Stimulated activated effector memory CD8-positive, alpha-beta T cell treated with anti-CD3 and anti-CD28 coated beads, Interleukin-12 subunit alpha, Interleukin-12 subunit beta, amount 100 ng/mL, for 72 hours (primary cell): ENCODE results near the gene CBFA2T3.

Experiments
- ATAC-seq: fragments of 150-1000 bp; cut with Tn5 transposase; 2 replicates; pipeline ENCODE4 v1.10.0; 2021
- DNase-seq, 2 donors: peaks; one replicate each; pipeline ENCODE4 v3.0.0; 2021 to 2022; ENCODE audit warnings: low spot score in 2 of 2
- H3K27ac Mint-ChIP-seq: one replicate; pipeline ENCODE4 v1.8.0; 2022; ENCODE audit warnings: mild to moderate bottlenecking, mixed read lengths
- H3K36me3 Mint-ChIP-seq: one replicate; pipeline ENCODE4 v1.8.0; 2022; ENCODE audit warnings: mild to moderate bottlenecking, mixed read lengths
- H3K4me1 Mint-ChIP-seq: one replicate; pipeline ENCODE4 v1.8.0; 2022; ENCODE audit warnings: mixed read lengths
- H3K4me3 Mint-ChIP-seq: one replicate; pipeline ENCODE4 v1.8.0; 2022; ENCODE audit warnings: mild to moderate bottlenecking, mixed read lengths
- H3K9me3 Mint-ChIP-seq: one replicate; pipeline ENCODE4 v1.8.0; 2022; ENCODE audit warnings: mixed read lengths

The CBFA2T3 gene

DNA sequence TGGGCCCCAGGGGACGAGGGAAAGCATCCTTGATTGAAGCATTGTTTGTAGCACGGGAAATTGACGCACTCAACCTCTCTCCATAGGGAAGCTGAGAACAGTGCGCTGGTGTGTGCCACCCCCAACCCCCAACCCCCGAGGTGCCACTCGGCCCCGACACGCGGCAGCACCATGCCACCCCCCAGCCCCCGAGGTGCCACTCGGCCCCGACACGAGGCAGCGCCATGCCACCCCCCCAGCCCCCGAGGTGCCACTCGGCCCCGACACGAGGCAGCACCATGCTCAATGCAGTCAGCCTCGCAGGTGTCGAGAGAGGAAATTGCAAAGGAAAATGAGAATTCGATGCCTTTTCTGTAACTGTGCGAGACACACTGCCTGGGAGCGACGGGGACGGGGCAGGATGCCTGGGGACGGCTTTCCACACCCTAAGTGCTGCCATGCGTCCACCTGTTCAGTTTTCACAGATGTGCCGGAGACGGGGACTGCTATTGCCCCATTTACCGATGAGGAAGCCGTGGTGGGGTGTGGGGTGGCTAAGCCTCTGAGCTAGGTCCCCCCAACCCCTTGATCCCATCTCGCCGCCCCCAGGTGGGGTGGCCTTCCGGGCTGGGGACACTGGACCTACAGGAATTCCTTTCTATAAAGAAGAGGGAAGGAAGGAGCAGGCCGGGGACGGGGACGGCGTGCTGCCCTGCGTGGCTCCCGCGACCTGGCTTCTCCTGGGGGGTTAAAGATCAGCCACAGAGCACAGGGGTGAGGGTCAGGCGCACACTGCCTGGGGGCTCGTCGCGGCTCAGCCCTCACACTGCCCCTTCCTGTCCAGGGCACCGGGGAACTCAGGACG is 9.8 kb downstream of the CBFA2T3 start:
- Mint-ChIP-seq H3K4me3 (no peak overlapping the region), H3K4me1 (peaks cover under 1% of the 10 kb centered on the region), H3K27ac (no peak overlapping the region), H3K36me3 (no peaks in the 10 kb centered on the region), H3K9me3 (no peaks in the 10 kb centered on the region)
- DNase-seq (no peak), ATAC-seq (no peak)

DNA sequence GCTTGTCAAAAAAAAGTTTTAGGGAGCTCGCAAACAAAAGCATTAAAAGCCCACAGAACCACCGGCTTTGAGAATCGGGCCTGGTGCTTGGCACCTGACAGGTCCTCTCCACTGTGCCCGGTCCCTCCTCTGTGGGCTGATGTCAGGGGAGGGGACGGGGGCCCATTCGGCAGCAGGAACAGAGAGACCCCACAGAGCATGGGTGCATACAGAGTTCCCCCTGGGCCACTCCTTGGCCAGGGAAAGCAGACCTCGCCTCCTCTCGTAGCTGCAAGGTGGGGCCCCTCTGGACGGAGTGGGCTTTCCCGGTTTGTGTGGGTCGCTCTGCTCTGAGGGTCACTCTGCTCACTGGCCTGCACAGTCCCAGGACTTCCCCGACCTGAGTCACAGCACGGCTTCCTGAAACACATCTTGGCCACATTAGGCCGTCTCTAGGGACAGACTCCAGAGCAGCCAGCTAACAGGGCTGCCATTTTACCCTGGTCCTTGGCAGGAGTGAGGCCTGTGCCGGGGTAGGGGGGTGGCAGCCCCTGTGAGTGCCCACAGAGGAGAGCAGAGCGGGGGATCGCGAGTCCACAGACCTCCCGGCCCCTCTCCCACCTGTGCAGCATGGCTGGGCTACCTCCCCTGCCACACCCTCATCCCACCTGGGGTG is 11.1 kb downstream of the CBFA2T3 start:
- Mint-ChIP-seq H3K4me3 (no peak overlapping the region), H3K27ac (no peak overlapping the region), H3K9me3 (no peaks in the 10 kb centered on the region), H3K36me3 (no peaks in the 10 kb centered on the region), H3K4me1 (no peaks in the 10 kb centered on the region)
- no peak for ATAC-seq
- no peak for DNase-seq

DNA sequence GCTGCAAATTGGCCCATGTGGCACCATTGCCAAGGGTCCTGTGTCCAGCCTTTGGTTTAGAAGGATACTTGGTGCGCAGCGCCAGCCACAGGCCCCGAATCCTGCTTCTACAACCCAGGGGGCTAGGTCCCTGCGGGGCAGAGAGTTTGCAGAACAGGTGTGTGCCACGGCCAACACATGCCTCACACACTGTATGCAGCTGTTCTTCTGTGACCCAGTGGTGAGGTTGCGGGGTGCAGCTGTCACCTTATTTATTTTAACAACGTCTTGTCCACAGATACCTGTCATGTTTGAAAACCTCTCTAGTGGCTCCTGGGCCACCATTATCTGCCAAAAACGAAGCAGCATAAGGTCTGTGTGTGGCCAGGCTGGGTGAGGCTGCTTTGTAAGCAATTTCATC is 11.6 kb downstream of the CBFA2T3 start:
- Mint-ChIP-seq H3K4me3 (no peak overlapping the region), H3K36me3 (no peaks in the 10 kb centered on the region), H3K4me1 (no peaks in the 10 kb centered on the region), H3K9me3 (no peaks in the 10 kb centered on the region), H3K27ac (no peak overlapping the region)
- no peak for ATAC-seq
- DNase-seq, result no peak

DNA sequence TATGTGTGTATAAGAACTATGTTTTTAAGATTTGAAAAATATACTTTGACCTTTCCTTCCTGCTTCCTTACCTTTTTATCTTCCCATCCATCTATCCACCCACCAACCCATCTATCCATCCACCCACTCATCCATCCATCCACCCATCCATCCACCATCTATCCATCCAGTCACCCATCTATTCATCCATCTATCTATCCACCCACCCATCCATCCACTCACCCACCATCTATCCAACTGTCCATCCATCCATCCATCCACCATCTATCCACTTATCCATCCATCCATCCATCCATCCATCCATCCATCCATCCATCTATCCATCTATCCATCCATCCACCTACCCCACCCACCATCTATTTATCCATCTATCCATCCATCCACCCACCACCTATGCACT is 12.4 kb downstream of the CBFA2T3 start:
- H3K36me3 Mint-ChIP-seq, result no peaks in the 10 kb centered on the region
- H3K4me3 Mint-ChIP-seq, result no peak overlapping the region
- no peaks in the 10 kb centered on the region for H3K4me1 Mint-ChIP-seq
- H3K9me3 Mint-ChIP-seq, result no peaks in the 10 kb centered on the region
- no peak overlapping the region for H3K27ac Mint-ChIP-seq
- ATAC-seq (no peak), DNase-seq (no peak)

DNA sequence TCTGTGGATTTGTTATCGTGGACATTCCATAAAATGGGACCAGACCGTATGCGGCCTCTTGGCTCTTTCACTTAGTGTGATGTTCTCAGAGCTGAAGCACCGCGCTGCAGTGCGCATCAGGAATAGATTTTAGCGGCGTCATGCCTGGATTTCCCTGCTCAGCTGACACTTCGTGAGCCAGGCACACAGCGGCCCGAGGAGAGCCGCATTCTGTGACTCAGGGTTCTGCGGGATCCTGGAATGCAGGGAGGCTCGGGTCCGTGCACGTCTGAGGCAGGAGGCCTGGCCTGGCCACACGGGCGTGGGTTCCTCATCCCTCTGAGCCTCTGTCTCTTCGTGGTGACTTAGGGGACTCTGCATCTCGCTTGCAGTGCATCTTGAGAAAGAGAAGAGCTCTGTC is 13.4 kb downstream of the CBFA2T3 start:
- no peaks in the 10 kb centered on the region for H3K4me1 Mint-ChIP-seq
- H3K9me3 Mint-ChIP-seq, result no peaks in the 10 kb centered on the region
- H3K4me3 Mint-ChIP-seq, result no peak overlapping the region
- no peak for DNase-seq
- no peak overlapping the region for H3K27ac Mint-ChIP-seq
- no peak for ATAC-seq
- no peaks in the 10 kb centered on the region for H3K36me3 Mint-ChIP-seq

DNA sequence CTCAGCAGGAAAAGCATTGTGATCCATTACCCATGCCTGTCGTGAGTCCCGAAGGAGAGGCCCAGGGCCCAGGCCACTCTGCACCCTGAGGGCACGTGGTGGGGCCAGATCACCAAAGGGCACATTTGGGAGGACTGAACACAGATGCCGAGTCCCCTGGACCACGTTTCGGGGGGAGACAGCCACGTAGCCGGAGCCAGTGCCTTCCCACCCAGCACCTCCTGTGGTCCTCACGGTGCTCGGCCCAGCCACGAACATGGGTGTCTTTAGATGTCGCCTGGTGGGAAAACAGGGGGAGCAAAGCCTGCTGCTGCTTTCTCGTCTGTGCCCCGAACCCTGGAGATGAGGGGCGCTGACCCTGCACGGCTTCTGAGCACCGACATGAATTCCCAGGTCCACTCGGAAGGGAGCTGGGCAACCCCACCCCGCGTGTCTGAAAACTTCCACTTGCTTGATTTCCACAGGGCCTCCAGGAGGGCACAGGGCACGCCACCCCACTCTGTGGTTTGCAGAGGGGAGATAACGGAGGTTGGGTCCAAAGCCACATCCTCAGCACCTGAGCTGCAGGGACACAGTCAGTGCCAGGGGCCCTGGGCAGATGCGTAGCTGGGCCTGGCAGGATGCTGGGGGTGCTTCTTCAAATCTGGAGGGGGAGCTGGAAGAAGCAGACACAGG is 14.4 kb downstream of the CBFA2T3 start:
- no peaks in the 10 kb centered on the region for H3K9me3 Mint-ChIP-seq
- no peak overlapping the region for H3K27ac Mint-ChIP-seq
- H3K4me3 Mint-ChIP-seq, result no peak overlapping the region
- H3K36me3 Mint-ChIP-seq, result no peaks in the 10 kb centered on the region
- H3K4me1 Mint-ChIP-seq, result peaks cover 10% of the 10 kb centered on the region
- DNase-seq (no peak), ATAC-seq (no peak)

DNA sequence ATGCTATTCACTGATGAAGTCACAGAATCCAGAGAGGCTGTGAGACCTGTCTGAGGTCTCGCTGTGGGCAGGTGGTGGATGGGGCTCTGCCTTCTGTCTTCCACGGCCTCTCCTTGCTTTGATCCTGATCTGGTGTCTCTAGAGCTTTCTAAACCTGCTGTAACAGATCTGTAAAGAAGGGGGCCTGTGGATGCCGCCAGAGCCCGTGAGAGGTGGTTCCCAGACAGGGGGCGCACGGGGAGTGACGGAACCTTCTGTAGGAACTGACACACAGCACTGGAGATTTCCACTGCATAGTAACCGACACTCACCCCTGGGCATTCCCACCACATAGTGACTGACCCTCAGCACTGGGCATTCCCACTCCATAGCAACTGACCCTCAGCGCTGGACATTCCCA is 16.0 kb downstream of the CBFA2T3 start:
- peaks cover 17% of the 10 kb centered on the region for H3K4me1 Mint-ChIP-seq
- H3K4me3 Mint-ChIP-seq, result no peak overlapping the region
- ATAC-seq, result no peak
- H3K36me3 Mint-ChIP-seq, result no peaks in the 10 kb centered on the region
- DNase-seq, result no peak
- no peak overlapping the region for H3K27ac Mint-ChIP-seq
- no peaks in the 10 kb centered on the region for H3K9me3 Mint-ChIP-seq

DNA sequence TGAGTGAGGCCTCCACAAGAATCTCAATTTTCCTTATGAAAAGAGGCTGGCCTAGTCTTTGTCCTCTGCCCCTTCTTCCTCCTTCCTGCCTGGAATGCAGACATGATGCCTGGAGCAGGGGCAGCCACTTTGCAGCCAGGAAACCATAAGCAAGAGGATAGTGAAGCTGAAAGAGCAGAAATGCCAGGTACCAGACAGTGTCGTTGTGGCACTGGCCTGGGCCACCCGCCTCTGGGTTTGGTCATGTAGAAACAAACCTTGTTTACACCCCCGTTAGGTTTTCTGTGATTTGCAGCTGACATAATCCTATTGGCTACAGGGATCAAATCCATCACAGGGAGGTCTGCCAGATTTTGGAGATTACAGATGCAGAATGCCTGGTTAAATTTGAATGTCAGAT is 16.5 kb downstream of the CBFA2T3 start:
- no peak for ATAC-seq
- no peak for DNase-seq
- H3K4me3 Mint-ChIP-seq, result no peak overlapping the region
- H3K9me3 Mint-ChIP-seq, result no peaks in the 10 kb centered on the region
- peaks cover 17% of the 10 kb centered on the region for H3K4me1 Mint-ChIP-seq
- no peaks in the 10 kb centered on the region for H3K36me3 Mint-ChIP-seq
- no peak overlapping the region for H3K27ac Mint-ChIP-seq

DNA sequence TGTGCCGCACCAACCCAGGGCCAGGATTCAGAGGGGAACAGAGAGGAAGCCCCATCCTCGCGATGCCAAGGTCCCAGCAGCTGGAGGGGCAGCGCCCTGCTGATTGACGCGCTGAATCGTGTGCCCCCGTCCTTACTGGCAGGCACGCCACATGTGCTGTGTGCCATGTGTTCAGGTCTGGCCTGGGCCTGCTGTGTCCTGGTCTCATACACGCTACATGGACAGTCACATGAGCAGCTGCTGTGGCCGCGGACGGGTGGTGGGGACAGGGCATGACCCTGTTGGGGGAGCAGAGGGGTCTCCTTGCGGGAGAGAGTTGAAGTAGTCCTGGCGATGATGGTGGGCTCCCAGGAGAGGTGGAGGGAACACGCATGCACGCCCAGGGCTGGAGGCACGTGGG is 18.0 kb downstream of the CBFA2T3 start:
- H3K36me3 Mint-ChIP-seq, result no peaks in the 10 kb centered on the region
- peaks cover 17% of the 10 kb centered on the region for H3K4me1 Mint-ChIP-seq
- no peak overlapping the region for H3K27ac Mint-ChIP-seq
- DNase-seq (no peak), ATAC-seq (no peak)
- H3K9me3 Mint-ChIP-seq, result no peaks in the 10 kb centered on the region
- H3K4me3 Mint-ChIP-seq, result no peak overlapping the region

DNA sequence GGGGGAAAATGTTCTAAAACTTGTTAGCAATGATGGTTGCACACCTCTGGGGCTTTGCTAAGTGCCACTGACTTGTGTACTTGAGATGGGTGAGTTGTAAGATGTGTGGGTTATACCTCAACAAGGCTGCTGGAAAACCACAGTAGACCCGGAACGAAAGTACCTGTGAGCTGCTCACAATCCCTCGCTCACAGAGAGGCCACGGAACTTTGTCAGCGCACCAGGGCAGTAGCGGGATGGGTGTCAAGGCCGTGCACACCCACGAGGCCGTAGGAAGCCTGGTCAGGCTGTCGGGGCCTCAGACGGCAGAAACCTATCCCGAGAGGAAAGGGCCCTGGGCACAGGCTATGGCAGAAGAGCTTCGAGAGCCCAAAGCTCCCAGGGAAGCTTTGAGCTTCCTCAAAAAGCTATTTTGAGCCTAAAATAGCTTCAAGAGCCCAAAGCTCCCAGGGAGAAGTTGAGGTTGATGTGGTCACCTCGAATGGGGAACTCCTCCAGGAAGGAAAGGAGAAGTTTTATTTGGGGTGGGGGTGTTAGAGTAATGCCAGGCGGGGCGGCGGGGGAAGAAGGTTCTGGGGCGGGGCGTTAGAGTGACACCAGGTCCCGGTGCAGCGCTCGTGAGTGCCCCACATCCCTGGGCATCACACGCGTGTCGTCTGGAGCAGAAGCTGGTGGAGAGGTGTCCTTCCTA is 19.0 kb downstream of the CBFA2T3 start:
- DNase-seq, result no peak
- H3K27ac Mint-ChIP-seq, result no peak overlapping the region
- H3K4me3 Mint-ChIP-seq, result peak overlapping the region; percentile 33
- ATAC-seq, result peak; percentile 74
- no peaks in the 10 kb centered on the region for H3K36me3 Mint-ChIP-seq
- H3K9me3 Mint-ChIP-seq, result no peaks in the 10 kb centered on the region
- H3K4me1 Mint-ChIP-seq, result peaks cover 17% of the 10 kb centered on the region

DNA sequence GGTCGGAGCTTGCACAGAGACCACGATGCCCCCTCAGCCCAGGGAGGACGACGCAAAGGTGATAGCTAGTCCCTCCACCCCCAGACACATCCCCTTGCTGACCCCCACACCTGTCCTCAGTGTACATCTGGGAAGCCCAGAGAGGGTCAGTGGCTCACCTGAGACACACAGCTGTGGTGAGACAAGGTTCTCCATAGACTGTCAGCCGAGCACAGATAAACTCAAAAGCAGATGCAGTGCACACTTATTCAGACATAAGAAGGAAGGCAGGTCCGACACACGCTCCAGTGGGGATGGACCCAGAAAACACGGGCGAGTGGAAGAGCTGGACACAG is 19.6 kb downstream of the CBFA2T3 start:
- no peak for DNase-seq
- Mint-ChIP-seq H3K9me3 (no peaks in the 10 kb centered on the region), H3K4me3 (peak overlapping the region; percentile 33), H3K27ac (peak overlapping the region; percentile 78), H3K36me3 (no peaks in the 10 kb centered on the region), H3K4me1 (peaks cover 17% of the 10 kb centered on the region)
- ATAC-seq, result no peak

DNA sequence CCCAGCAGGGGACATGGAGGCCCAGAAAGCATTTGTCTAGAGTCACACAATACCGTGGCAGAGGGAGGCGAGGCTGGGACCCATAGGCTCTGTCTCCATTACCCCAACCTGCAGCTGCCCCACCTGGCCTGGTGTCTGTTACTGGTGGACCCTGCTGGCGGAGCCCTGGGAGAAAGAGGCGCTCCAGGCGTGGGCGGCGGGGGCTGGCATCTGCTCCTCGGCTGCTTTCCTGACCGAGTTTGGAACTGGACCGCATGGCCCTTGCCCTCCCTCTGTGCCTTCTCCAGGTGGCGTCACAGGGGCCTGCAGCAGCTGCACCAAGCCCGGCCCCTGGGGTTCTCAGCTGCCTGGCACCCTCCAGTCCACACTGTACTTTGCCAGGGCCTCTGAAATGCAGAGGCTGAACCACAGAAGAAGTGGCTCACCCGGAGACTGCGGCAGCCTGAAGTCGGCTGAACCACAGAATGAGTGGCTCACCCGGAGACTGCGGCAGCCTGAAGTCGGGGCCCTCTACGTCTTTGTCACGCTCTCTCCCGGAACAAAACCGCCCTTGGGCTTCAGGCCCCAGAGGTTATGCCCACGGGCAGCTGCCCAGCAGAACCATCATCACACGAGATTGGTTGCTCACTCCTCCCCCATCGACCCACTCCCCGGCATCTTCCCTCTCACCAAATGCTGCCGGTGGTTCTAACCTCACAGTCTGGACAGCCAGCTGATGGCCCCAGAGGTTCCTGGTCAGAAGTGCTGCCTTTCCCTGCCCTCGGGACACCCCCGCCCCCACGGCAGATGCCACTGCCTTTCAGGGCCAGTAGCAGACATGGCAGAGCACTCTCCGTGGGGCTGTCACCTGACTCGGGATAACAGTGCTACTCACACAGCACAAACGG is 20.2 kb downstream of the CBFA2T3 start:
- H3K4me1 Mint-ChIP-seq, result peaks cover 17% of the 10 kb centered on the region
- H3K4me3 Mint-ChIP-seq, result peak overlapping the region; percentile 33
- H3K27ac Mint-ChIP-seq, result peak overlapping the region; percentile 78
- no peaks in the 10 kb centered on the region for H3K9me3 Mint-ChIP-seq
- H3K36me3 Mint-ChIP-seq, result no peaks in the 10 kb centered on the region
- ATAC-seq, result peak; percentile 67
- no peak for DNase-seq

DNA sequence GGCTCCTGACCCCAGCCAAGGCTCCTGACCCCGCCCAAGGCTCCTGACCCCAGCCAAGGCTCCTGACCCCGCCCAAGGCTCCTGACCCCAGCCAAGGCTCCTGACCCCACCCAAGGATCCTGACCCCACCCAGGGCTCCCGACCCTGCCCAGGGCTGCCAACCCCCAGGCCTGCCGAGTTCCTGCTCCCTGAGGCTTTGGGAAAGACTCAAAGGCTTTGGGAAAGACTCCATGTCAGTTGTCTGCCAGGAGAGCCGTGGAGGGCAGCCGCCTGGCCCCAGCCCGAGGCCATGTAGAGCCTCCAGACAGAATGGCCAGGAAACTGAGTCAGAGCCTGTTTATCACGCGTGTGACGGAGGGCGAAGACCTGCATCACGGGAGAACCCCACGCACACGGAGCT is 21.1 kb downstream of the CBFA2T3 start:
- no peak overlapping the region for H3K4me3 Mint-ChIP-seq
- H3K9me3 Mint-ChIP-seq, result no peaks in the 10 kb centered on the region
- DNase-seq (no peak), ATAC-seq (no peak)
- H3K27ac Mint-ChIP-seq, result no peak overlapping the region
- H3K36me3 Mint-ChIP-seq, result no peaks in the 10 kb centered on the region
- H3K4me1 Mint-ChIP-seq, result peaks cover 17% of the 10 kb centered on the region

DNA sequence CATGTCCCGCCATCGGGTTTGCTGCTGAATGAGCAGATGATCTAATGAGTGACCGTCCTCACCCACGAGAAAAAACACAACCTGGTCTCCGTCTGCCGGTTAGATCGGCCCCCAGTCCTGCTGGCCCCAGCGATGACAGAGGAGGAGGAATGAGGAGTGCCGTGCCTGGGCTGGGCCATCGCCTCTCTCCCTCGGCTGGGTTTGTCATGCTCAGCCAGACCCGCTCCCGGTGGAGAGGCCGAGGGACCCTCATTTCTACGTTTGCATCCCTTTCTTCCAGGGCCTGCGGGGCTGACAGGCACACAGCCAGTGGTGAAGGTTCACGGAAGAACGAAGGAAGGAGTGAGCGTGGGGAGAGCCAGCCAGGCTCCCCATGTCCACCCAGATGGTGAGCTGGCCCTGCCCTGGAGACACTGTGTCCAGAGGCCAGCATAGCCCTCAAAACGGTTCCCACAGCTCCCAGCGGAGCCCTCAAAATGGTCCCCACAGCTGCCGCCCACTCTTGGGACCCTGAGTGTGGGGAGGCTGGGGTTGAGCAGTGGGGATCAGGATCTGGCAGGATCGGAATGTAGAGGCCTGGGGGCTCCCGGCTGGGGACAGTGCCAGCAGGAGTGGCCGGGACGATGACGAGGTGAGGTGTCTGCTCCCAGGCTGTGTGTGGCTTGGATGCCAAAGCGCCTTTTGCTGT is 23.9 kb downstream of the CBFA2T3 start:
- Mint-ChIP-seq H3K36me3 (no peaks in the 10 kb centered on the region), H3K27ac (no peak overlapping the region), H3K9me3 (no peaks in the 10 kb centered on the region), H3K4me1 (peaks cover 13% of the 10 kb centered on the region), H3K4me3 (no peak overlapping the region)
- DNase-seq (no peak), ATAC-seq (no peak)
